GM12872 (cell line): Measurements from ENCODE around the gene MUS81.

Experiments used
- CTCF ChIP-seq: IDR thresholded peaks from 3 replicates; pipeline ENCODE4 v1.5.1; 2011; ENCODE audit warnings: low read depth, mild to moderate bottlenecking, low read length, moderate library complexity; ENCODE audit not compliant: insufficient read depth

Gene MUS81

GRCh38 chr11:65903068-65903481 is 42.8 kb downstream of the MUS81 start:
- no peak for TF ChIP-seq CTCF

GRCh38 chr11:65903715-65904114 is 43.5 kb downstream of the MUS81 start:
- TF ChIP-seq CTCF, result no peak

GRCh38 chr11:65906602-65907001 is 46.4 kb downstream of the MUS81 start:
- TF ChIP-seq CTCF, result no peak

GRCh38 chr11:65907878-65908277 is 47.6 kb downstream of the MUS81 start:
- TF ChIP-seq CTCF, result no peak

- no peak for TF ChIP-seq CTCF
Observed at GRCh38 chr11:65911682-65912568, 51.7 kb downstream of the MUS81 start.

- TF ChIP-seq CTCF, result no peak
Observed at GRCh38 chr11:65912845-65913244, 52.6 kb downstream of the MUS81 start.

- no peak for TF ChIP-seq CTCF
Observed at GRCh38 chr11:65915101-65915820, 55.0 kb downstream of the MUS81 start.
